ENCODE measurements around the gene CLASP1. TPM values are rescaled to one million over a fixed set of nuclear protein-coding genes. Genes with fewer than 3 reads are reported as not detected.
A peak's percentile ranks its signal among the peaks of the same experiment; 100 is the strongest.

The CLASP1 gene
- total and polyA plus RNA-seq, 5 donors, result 19.1 to 62.4 (median 60.7) TPM

DNA sequence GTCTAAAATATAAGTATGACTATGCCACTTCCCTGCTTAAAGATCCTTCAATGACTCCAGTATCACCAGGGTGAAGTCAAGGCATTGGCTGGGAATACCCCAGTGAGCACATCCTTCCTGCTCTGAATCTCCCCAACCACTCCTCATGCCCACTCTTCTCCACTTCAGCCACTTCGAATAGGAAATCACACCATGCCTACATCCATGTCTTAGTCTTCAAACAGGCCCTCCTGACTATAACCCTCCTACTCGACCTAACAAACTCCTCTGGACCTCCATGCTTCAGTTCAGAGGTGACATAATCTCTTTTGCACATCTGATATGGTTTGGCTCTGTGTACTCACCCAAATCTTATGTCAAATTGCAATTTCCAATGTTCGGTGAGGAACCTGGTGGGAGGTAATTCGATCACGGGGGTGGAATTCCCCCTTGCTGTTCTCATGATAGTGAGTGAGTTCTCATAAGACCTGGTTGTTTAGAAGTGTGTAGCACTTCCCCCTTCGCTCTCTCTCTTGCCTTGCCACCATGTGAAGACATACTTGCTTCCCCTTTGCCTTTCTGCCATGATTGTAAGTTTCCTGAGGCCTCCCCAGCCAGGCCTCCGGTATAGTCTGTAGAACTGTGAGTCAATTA, 276.4 kb downstream of the CLASP1 start:
- intact Hi-C loops (cut with DNase I), result no loop called here
- WGBS, result 93% methylated on average over 7 of the region's 7 CpGs
- Histone ChIP-seq H3K27me3 (ENCODE audit: control insufficient read depth, insufficient read depth) (no peaks in the 10 kb centered on the region), H3K4me1 (ENCODE audit: control insufficient read depth, insufficient read depth, low read length) (no peaks in the 10 kb centered on the region), H3K27ac (ENCODE audit: low read length) (no peak overlapping the region), H3K9me3 (ENCODE audit: control insufficient read depth, low read length) (no peaks in the 10 kb centered on the region), H3K4me3 (ENCODE audit: low read length) (no peak overlapping the region)
- DNase-seq (no peak), ATAC-seq (no peak)

DNA sequence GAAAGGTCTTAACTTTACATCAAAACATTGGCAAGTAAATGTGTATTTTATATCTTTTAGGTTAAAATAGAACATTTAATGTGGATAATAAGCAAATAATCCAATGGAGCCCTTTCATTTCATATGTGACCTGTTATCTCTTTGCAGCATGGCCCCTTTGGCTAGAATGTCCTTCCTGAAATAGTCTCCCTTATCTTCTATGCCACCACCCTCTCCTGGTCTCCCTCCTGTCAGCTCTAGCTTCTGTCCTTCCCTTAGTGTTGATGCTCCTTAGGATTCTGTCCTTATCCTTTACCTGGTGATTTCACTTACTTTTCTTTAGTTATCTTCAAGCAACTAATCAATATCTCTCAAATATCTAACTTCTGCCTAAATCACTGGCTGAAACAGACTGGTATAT, 277.2 kb downstream of the CLASP1 start:
- H3K27ac ChIP-seq (ENCODE audit: low read length), result no peak overlapping the region
- ATAC-seq (no peak), DNase-seq (no peak)
- H3K27me3 ChIP-seq (ENCODE audit: control insufficient read depth, insufficient read depth), result no peaks in the 10 kb centered on the region
- intact Hi-C loops (cut with DNase I), result no loop called here
- H3K4me3 ChIP-seq (ENCODE audit: low read length), result no peak overlapping the region
- H3K4me1 ChIP-seq (ENCODE audit: control insufficient read depth, insufficient read depth, low read length), result no peaks in the 10 kb centered on the region
- H3K9me3 ChIP-seq (ENCODE audit: control insufficient read depth, low read length), result no peaks in the 10 kb centered on the region

- Histone ChIP-seq H3K27ac (ENCODE audit: low read length) (no peak overlapping the region), H3K4me1 (ENCODE audit: control insufficient read depth, insufficient read depth, low read length) (no peaks in the 10 kb centered on the region), H3K9me3 (ENCODE audit: control insufficient read depth, low read length) (no peaks in the 10 kb centered on the region), H3K4me3 (ENCODE audit: low read length) (no peak overlapping the region), H3K27me3 (ENCODE audit: control insufficient read depth, insufficient read depth) (no peaks in the 10 kb centered on the region)
- DNase-seq (no peak), ATAC-seq (no peak)
- intact Hi-C loops (cut with DNase I), result loop anchor here in 1 of 4 donors (10.0 kb wide), 1 partner anchor 274 kb away; no protein-coding TSS in a partner anchor
These were observed 280.4 kb downstream of the CLASP1 start for GRCh38 chr2:121368836-121369235.

DNA sequence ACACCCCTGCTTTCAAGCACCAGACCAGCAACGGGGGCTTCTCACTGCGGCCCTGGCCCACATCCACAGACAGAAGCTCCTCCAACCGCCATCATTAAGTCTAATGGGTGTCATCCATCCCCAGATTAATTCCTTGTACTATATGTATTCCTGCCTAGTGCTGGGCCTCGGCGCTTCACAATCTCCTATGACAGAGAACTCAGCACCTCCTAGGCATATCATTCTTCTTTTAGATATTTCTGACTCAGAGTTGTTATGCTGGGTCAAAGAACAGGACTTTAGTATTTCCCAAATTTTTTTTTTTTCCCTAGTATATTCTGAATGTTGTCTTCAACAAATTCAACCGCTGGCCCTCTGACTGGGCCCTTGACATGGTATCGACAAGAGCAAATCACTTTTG, 281.1 kb downstream of the CLASP1 start:
- H3K27ac ChIP-seq (ENCODE audit: low read length), result no peak overlapping the region
- WGBS, result 90% methylated on average over 7 of the region's 7 CpGs
- no peaks in the 10 kb centered on the region for H3K4me1 ChIP-seq (ENCODE audit: control insufficient read depth, insufficient read depth, low read length)
- ATAC-seq, result no peak
- no peak for DNase-seq
- intact Hi-C loops (cut with DNase I), result loop anchor here in 1 of 4 donors (10.0 kb wide), 1 partner anchor 273 kb away; no protein-coding TSS in a partner anchor
- H3K4me3 ChIP-seq (ENCODE audit: low read length), result no peak overlapping the region
- H3K27me3 ChIP-seq (ENCODE audit: control insufficient read depth, insufficient read depth), result no peaks in the 10 kb centered on the region
- no peaks in the 10 kb centered on the region for H3K9me3 ChIP-seq (ENCODE audit: control insufficient read depth, low read length)

- Histone ChIP-seq H3K4me1 (ENCODE audit: control insufficient read depth, insufficient read depth, low read length) (no peaks in the 10 kb centered on the region), H3K27ac (ENCODE audit: low read length) (no peak overlapping the region), H3K27me3 (ENCODE audit: control insufficient read depth, insufficient read depth) (no peaks in the 10 kb centered on the region), H3K9me3 (ENCODE audit: control insufficient read depth, low read length) (no peaks in the 10 kb centered on the region), H3K4me3 (ENCODE audit: low read length) (no peak overlapping the region)
- DNase-seq, result no peak
- ATAC-seq, result no peak
- intact Hi-C loops (cut with DNase I), result loop anchor here in 1 of 4 donors (10.0 kb wide), 1 partner anchor 273 kb away; no protein-coding TSS in a partner anchor
- WGBS, result 87% methylated on average over 26 of the region's 26 CpGs
These were observed 281.9 kb downstream of the CLASP1 start for GRCh38 chr2:121367246-121367900.

- Histone ChIP-seq H3K4me3 (ENCODE audit: low read length) (no peak overlapping the region), H3K9me3 (ENCODE audit: control insufficient read depth, low read length) (no peaks in the 10 kb centered on the region), H3K27ac (ENCODE audit: low read length) (no peak overlapping the region), H3K4me1 (ENCODE audit: control insufficient read depth, insufficient read depth, low read length) (no peaks in the 10 kb centered on the region), H3K27me3 (ENCODE audit: control insufficient read depth, insufficient read depth) (no peaks in the 10 kb centered on the region)
- DNase-seq (no peak), ATAC-seq (no peak)
- intact Hi-C loops (cut with DNase I), result loop anchor here in 1 of 4 donors (10.0 kb wide), 1 partner anchor 271 kb away; no protein-coding TSS in a partner anchor
These were observed 283.2 kb downstream of the CLASP1 start for GRCh38 chr2:121366040-121366439.

- WGBS, result 90% methylated on average over 14 of the region's 14 CpGs
- no peaks in the 10 kb centered on the region for H3K27me3 ChIP-seq (ENCODE audit: control insufficient read depth, insufficient read depth)
- H3K4me3 ChIP-seq (ENCODE audit: low read length), result no peak overlapping the region
- no peaks in the 10 kb centered on the region for H3K4me1 ChIP-seq (ENCODE audit: control insufficient read depth, insufficient read depth, low read length)
- intact Hi-C loops (cut with DNase I), result loop anchor here in 1 of 4 donors (10.0 kb wide), 1 partner anchor 270 kb away; no protein-coding TSS in a partner anchor
- ATAC-seq (no peak), DNase-seq (no peak)
- H3K27ac ChIP-seq (ENCODE audit: low read length), result no peak overlapping the region
- H3K9me3 ChIP-seq (ENCODE audit: control insufficient read depth, low read length), result no peaks in the 10 kb centered on the region
These were observed 284.2 kb downstream of the CLASP1 start for GRCh38 chr2:121365061-121365460.

- 40% methylated on average over 5 of the region's 5 CpGs for whole genome bisulfite sequencing
- peak overlapping the region; percentile 63 for H3K27ac ChIP-seq (ENCODE audit: low read length)
- no peak overlapping the region for H3K4me3 ChIP-seq (ENCODE audit: low read length)
- peak; percentile 49 to 84 for ATAC-seq
- DNase-seq, result peak in 1 of 3 donors; percentile 47
- no peaks in the 10 kb centered on the region for H3K27me3 ChIP-seq (ENCODE audit: control insufficient read depth, insufficient read depth)
- H3K9me3 ChIP-seq (ENCODE audit: control insufficient read depth, low read length), result no peaks in the 10 kb centered on the region
- no peaks in the 10 kb centered on the region for H3K4me1 ChIP-seq (ENCODE audit: control insufficient read depth, insufficient read depth, low read length)
- intact Hi-C loops (cut with DNase I), result loop anchor here in 1 of 4 donors (10.0 kb wide), 1 partner anchor 269 kb away; no protein-coding TSS in a partner anchor
These were observed 285.4 kb downstream of the CLASP1 start for GRCh38 chr2:121363632-121364420.

GRCh38 chr2:121362774-121363173, 286.5 kb downstream of the CLASP1 start:
- Histone ChIP-seq H3K27ac (ENCODE audit: low read length) (peak overlapping the region; percentile 16), H3K4me1 (ENCODE audit: control insufficient read depth, insufficient read depth, low read length) (no peaks in the 10 kb centered on the region), H3K4me3 (ENCODE audit: low read length) (no peak overlapping the region), H3K27me3 (ENCODE audit: control insufficient read depth, insufficient read depth) (no peaks in the 10 kb centered on the region), H3K9me3 (ENCODE audit: control insufficient read depth, low read length) (no peaks in the 10 kb centered on the region)
- DNase-seq (peak in 1 of 3 donors; percentile 48), ATAC-seq (peak in 1 of 2 donors; percentile 13)
- intact Hi-C loops (cut with DNase I), result loop anchor here in 1 of 4 donors (10.0 kb wide), 1 partner anchor 268 kb away; no protein-coding TSS in a partner anchor
- WGBS, result 52% methylated on average over 4 of the region's 4 CpGs

DNA sequence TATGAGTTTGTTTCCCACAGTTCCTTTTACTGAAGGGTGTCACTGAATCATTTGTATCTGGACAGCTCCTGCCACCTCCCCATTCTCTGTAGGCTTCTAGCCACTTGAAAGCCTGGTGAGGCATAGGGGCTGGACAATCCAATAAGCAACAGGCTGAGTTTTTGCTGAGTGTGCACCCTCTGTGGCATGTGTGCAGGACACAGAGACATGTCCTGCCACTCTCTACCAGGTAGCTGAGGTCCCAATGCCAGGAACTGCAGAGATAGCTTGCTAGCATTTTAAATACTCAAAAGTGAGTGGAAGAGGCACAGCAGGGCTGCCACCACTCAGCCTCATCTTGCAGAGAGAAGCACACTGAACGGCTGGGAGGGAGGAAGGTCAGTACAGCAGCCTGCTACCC, 287.0 kb downstream of the CLASP1 start:
- Histone ChIP-seq H3K27ac (ENCODE audit: low read length) (no peak overlapping the region), H3K4me1 (ENCODE audit: control insufficient read depth, insufficient read depth, low read length) (no peaks in the 10 kb centered on the region)
- ATAC-seq, result no peak

More for the DNA sequence above, 287.0 kb downstream of the CLASP1 start:
- H3K27me3 ChIP-seq (ENCODE audit: control insufficient read depth, insufficient read depth), result no peaks in the 10 kb centered on the region
- no peaks in the 10 kb centered on the region for H3K9me3 ChIP-seq (ENCODE audit: control insufficient read depth, low read length)
- WGBS, result 67% methylated on average over 1 of the region's 1 CpG
- intact Hi-C loops (cut with DNase I), result loop anchor here in 1 of 4 donors (10.0 kb wide), 1 partner anchor 267 kb away; no protein-coding TSS in a partner anchor
- DNase-seq, result no peak
- H3K4me3 ChIP-seq (ENCODE audit: low read length), result no peak overlapping the region

All from right cardiac atrium (tissue), 5 donors.